OCI-LY7 (cell line): Measurements from ENCODE around the gene CFB. TPM values are rescaled to one million over a fixed set of nuclear protein-coding genes. Genes with fewer than 3 reads are reported as not detected.

Experiments used
- BruUV-seq: library from RNA; stranded (reverse); fragments of 400-500 nt; replicated peaks from 2 replicates; lab custom pipeline; 2021; lab: Mats Ljungman, UMichigan
- CTCF ChIA-PET: fragments of 300-600 bp; sonication (Branson Sonifier 250); formaldehyde crosslinking; loops from one replicate; lab custom pipeline; 2022; ENCODE audit warnings: antibody characterized with exemption; ENCODE audit not compliant: unreplicated experiment; lab: Charles Lee
- POLR2A ChIA-PET: fragments of 300-600 bp; sonication (Branson Sonifier 250); formaldehyde crosslinking; loops from one replicate; lab custom pipeline; 2022; ENCODE audit warnings: antibody characterized with exemption; lab: Charles Lee
- DNase-seq: peaks from one replicate; pipeline ENCODE4 v3.0.0-alpha.2; 2015; ENCODE audit warnings: low spot score
- H2AFZ ChIP-seq: fragments of 200-600 bp; sonication (generic), shearing (Covaris generic); 2 replicates; pipeline ENCODE4 v1.6.1; 2014; ENCODE audit warnings: mild to moderate bottlenecking, antibody characterized with exemption, low read length, moderate library complexity
- H3K27ac ChIP-seq: fragments of 200-600 bp; sonication (generic); 2 replicates; pipeline ENCODE4 v1.5.1; 2014; ENCODE audit warnings: mixed run types, low read depth, mild to moderate bottlenecking, moderate library complexity, low read length, inconsistent platforms; ENCODE audit not compliant: poor library complexity, severe bottlenecking
- H3K36me3 ChIP-seq: fragments of 200-600 bp; sonication (generic); 2 replicates; pipeline ENCODE4 v1.6.1; 2014; ENCODE audit warnings: mild to moderate bottlenecking, antibody characterized with exemption, low read length, moderate library complexity, mixed read lengths; ENCODE audit not compliant: insufficient read depth
- H3K4me1 ChIP-seq: fragments of 200-600 bp; sonication (generic); 2 replicates; pipeline ENCODE4 v1.5.1; 2014; ENCODE audit warnings: mild to moderate bottlenecking, low read length; ENCODE audit not compliant: insufficient read depth, poor library complexity, severe bottlenecking
- H3K4me2 ChIP-seq: fragments of 200-600 bp; sonication (generic); 2 replicates; pipeline ENCODE4 v1.6.1; 2014; ENCODE audit warnings: mild to moderate bottlenecking, low read length
- H3K4me3 ChIP-seq: fragments of 200-600 bp; sonication (generic); 2 replicates; pipeline ENCODE4 v1.5.1; 2014; ENCODE audit warnings: mild to moderate bottlenecking, low read depth, low read length; ENCODE audit not compliant: poor library complexity, severe bottlenecking
- H3K79me2 ChIP-seq: fragments of 200-600 bp; sonication (generic); 2 replicates; pipeline ENCODE4 v1.6.1; 2016; ENCODE audit warnings: low read depth, mild to moderate bottlenecking, low read length, moderate library complexity, mixed read lengths; ENCODE audit not compliant: insufficient read depth
- H3K9me2 ChIP-seq: fragments of 200-600 bp; sonication (generic); 2 replicates; pipeline ENCODE4 v1.6.1; 2016; ENCODE audit warnings: mild to moderate bottlenecking, low read length, mixed read lengths; ENCODE audit not compliant: insufficient read depth
- H3K9me3 ChIP-seq: fragments of 200-600 bp; sonication (generic); 2 replicates; pipeline ENCODE4 v1.6.1; 2014; ENCODE audit warnings: mild to moderate bottlenecking, mixed run types, low read length, mixed read lengths
- H4K20me1 ChIP-seq: fragments of 200-600 bp; sonication (generic); 2 replicates; pipeline ENCODE4 v1.6.1; 2014; ENCODE audit warnings: mild to moderate bottlenecking, antibody characterized with exemption, low read length, moderate library complexity, mixed read lengths; ENCODE audit not compliant: insufficient read depth
- CTCF ChIP-seq: fragments of 200-600 bp; sonication (generic); conservative IDR thresholded peaks from 2 replicates; pipeline ENCODE4 v1.5.1; 2014; ENCODE audit warnings: mild to moderate bottlenecking, antibody characterized with exemption, low read length, moderate library complexity, mixed read lengths
- EZH2phosphoT487 ChIP-seq: fragments of 200-600 bp; sonication (generic); IDR thresholded peaks from 2 replicates; pipeline ENCODE4 v1.6.1; 2018; ENCODE audit warnings: low read depth, borderline replicate concordance, mild to moderate bottlenecking, mixed run types, antibody characterized with exemption, low read length, moderate library complexity, mixed read lengths
- intact Hi-C: fragments of 100-400 bp; cut with micrococcal nuclease; formaldehyde crosslinking; loops from one replicate; pipeline ENCODE4 v1.10.0; 2022; ENCODE audit not compliant: unreplicated experiment
- total RNA-seq, 2 experiments: library from RNA; depleted of rRNA in 1 of 2; stranded (reverse); fragments of >200 nt in 1 of 2; shearing (Covaris generic) in 1 of 2; gene quantifications; 2 replicates each; pipeline ENCODE4 v1.2.3, GENCODE V29; 2014 to 2022

The CFB gene
- total RNA-seq, 2 experiments from 2014 or later = 1.1 to 1.2 TPM

GRCh38 chr6:31911826-31912585, 33.9 kb upstream of the CFB start:
- ChIA-PET CTCF (no interaction called here), POLR2A (no interaction called here)
- Histone ChIP-seq H3K79me2 (no peaks in the 10 kb centered on the region), H3K4me2 (no peak overlapping the region), H3K27ac (no peak overlapping the region), H3K36me3 (no peaks in the 10 kb centered on the region), H3K4me1 (peaks cover 4% of the 10 kb centered on the region), H2AFZ (no peak overlapping the region), H3K9me2 (no peaks in the 10 kb centered on the region), H3K9me3 (no peaks in the 10 kb centered on the region), H3K4me3 (no peak overlapping the region), H4K20me1 (no peaks in the 10 kb centered on the region)
- no peak for DNase-seq
- BruUV-seq = no TSS peak
- TF ChIP-seq CTCF = no peak
- no peak for TF ChIP-seq EZH2phosphoT487
- intact Hi-C loops = no loop called here

- Histone ChIP-seq H3K4me3 (no peak overlapping the region), H3K4me1 (no peaks in the 10 kb centered on the region), H4K20me1 (no peaks in the 10 kb centered on the region), H3K36me3 (no peaks in the 10 kb centered on the region), H3K4me2 (no peak overlapping the region), H3K27ac (no peak overlapping the region), H3K9me2 (no peaks in the 10 kb centered on the region), H2AFZ (no peak overlapping the region), H3K79me2 (no peaks in the 10 kb centered on the region), H3K9me3 (no peaks in the 10 kb centered on the region)
- TF ChIP-seq CTCF (no peak), EZH2phosphoT487 (no peak)
- no peak for DNase-seq
- no TSS peak for BruUV-seq
- POLR2A ChIA-PET = no interaction called here
- intact Hi-C loops = no loop called here
- CTCF ChIA-PET = no interaction called here
Measured at GRCh38 chr6:31915351-31915750, 30.5 kb upstream of the CFB start.

GRCh38 chr6:31915756-31916155, 30.1 kb upstream of the CFB start:
- Histone ChIP-seq H3K4me3 (no peak overlapping the region), H3K4me2 (no peak overlapping the region), H3K27ac (no peak overlapping the region), H3K79me2 (no peaks in the 10 kb centered on the region), H3K36me3 (no peaks in the 10 kb centered on the region), H4K20me1 (no peaks in the 10 kb centered on the region), H3K9me2 (no peaks in the 10 kb centered on the region), H3K4me1 (no peaks in the 10 kb centered on the region), H3K9me3 (no peaks in the 10 kb centered on the region), H2AFZ (no peak overlapping the region)
- no TSS peak for BruUV-seq
- POLR2A ChIA-PET = no interaction called here
- DNase-seq = no peak
- no peak for TF ChIP-seq CTCF
- TF ChIP-seq EZH2phosphoT487 = no peak
- intact Hi-C loops = no loop called here
- CTCF ChIA-PET = no interaction called here
